GM21423 (cell line): ENCODE results near the gene SUSD6.

Experiments used
- ATAC-seq: cut with Tn5 transposase; IDR thresholded peaks from one replicate; pipeline ENCODE4 v1.9.1; 2021; ENCODE audit warnings: mild to moderate bottlenecking, moderate library complexity; ENCODE audit not compliant: unreplicated experiment

SUSD6 gene

DNA sequence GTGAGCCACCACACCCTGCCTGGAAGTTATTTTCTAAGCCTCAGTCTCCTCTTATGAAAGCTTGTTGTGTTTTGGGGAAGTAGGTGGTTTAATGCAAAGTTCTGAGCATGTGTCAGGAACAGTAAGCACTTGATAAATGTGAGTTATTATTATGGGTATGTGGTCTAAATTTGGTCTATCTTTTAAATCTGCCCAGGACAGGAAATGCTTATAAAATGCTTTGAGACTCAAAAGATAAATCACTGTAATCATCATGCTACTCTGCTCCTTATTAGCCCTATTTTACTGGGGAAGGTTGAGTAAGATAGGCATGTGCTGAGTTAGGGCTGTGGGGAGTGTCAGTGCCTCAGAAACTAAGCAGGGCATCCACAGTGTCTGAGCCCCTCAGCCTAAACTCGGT is 142.5 kb downstream of the SUSD6 start:
- ATAC-seq, result no peak

DNA sequence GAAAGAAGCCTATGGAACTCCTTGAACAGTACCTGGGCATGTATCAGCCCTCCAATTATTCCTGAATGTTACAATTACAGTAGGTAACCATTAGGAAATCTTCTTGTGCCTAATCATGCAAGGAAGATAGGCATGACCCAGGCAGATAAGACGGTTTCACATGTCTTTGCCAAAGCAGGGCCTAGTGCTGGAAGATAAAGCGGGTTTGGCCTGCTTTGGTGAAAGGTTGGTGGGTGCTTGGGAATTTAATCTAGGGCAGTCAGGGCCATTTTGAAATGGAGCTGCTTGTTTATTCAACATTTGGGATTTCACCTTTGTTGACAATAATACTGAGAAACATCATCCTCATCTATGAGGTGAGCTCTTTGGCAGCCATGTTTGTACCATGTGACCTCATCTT is 143.1 kb downstream of the SUSD6 start:
- ATAC-seq, result no peak

DNA sequence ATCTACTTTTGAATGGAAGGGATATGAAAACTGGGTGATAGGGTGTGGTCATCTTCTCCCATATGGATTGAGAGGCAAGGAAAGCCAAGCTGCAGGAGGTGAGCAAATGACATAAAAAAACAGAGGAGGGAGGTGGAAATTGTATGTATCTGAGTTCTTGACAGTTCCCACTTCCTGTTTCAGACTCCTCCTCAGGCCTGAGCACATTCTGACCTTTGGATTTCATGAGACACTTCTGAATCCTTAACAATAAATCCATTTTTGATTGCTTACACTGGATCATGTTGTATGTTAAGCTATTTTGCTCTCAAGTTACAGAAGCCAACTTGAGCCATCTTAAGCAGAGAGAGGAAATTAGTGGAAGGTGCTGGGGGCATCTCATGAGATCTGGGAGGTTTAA is 143.9 kb downstream of the SUSD6 start:
- ATAC-seq, result no peak

GRCh38 chr14:69755784-69756183 is 144.4 kb downstream of the SUSD6 start:
- no peak for ATAC-seq

- ATAC-seq, result no peak
Observed at GRCh38 chr14:69756298-69756697, 144.9 kb downstream of the SUSD6 start.

- ATAC-seq, result no peak
Observed at GRCh38 chr14:69760810-69761209, 149.4 kb downstream of the SUSD6 start.

GRCh38 chr14:69763761-69764510 is 152.5 kb downstream of the SUSD6 start:
- ATAC-seq, result no peak
